Endothelial cell (in vitro differentiated cells): Measurements from ENCODE around the gene SLC12A9. TPM values are rescaled to one million over a fixed set of nuclear protein-coding genes. Genes with fewer than 3 reads are reported as not detected.

Experiments used
- DNase-seq: peaks from one replicate; pipeline ENCODE4 v3.0.0; 2021; ENCODE audit warnings: low spot score
- H3K27ac Mint-ChIP-seq: one replicate; pipeline ENCODE4 v1.8.0; 2021; ENCODE audit warnings: mixed read lengths, inconsistent platforms; ENCODE audit not compliant: unreplicated experiment
- H3K27me3 Mint-ChIP-seq: one replicate; pipeline ENCODE4 v1.8.0; 2021; ENCODE audit warnings: mild to moderate bottlenecking, moderate library complexity, mixed read lengths, inconsistent platforms; ENCODE audit not compliant: unreplicated experiment
- H3K36me3 Mint-ChIP-seq: one replicate; pipeline ENCODE4 v1.8.0; 2021; ENCODE audit warnings: mild to moderate bottlenecking, low read depth, mixed read lengths, inconsistent platforms; ENCODE audit not compliant: unreplicated experiment
- H3K4me1 Mint-ChIP-seq: one replicate; pipeline ENCODE4 v1.8.0; 2021; ENCODE audit warnings: mild to moderate bottlenecking, mixed read lengths, inconsistent platforms; ENCODE audit not compliant: unreplicated experiment
- H3K4me3 Mint-ChIP-seq: one replicate; pipeline ENCODE4 v1.8.0; 2021; ENCODE audit warnings: mild to moderate bottlenecking, mixed read lengths, inconsistent platforms; ENCODE audit not compliant: unreplicated experiment
- H3K9me3 Mint-ChIP-seq: one replicate; pipeline ENCODE4 v1.8.0; 2021; ENCODE audit warnings: mixed read lengths, inconsistent platforms; ENCODE audit not compliant: unreplicated experiment
- CTCF ChIP-seq: fragments of 200-600 bp; sonication (generic); IDR thresholded peaks from one replicate; pipeline ENCODE4 v1.5.0; 2021; ENCODE audit warnings: antibody characterized with exemption; ENCODE audit not compliant: unreplicated experiment
- total RNA-seq: library from RNA; stranded (reverse); fragmentation: NEBNext Ultra II Directional; extraction: Animal tissue kit (Norgen Biotek cat#: 25700); gene quantifications from one replicate; pipeline ENCODE4 v1.2.1, GENCODE V29; 2021; ENCODE audit not compliant: unreplicated experiment

Gene SLC12A9
- total RNA-seq, 1 donor from 2014 or later, result 60.5 TPM

GRCh38 chr7:100874577-100875355 lies 22.3 kb downstream of the SLC12A9 start, which contains the start of gene SRRT:
Gene SRRT (plus strand): TSS chr7:100875103. CDS start chr7:100875591, 488 bp downstream.
- H3K9me3 Mint-ChIP-seq, result no peaks in the 10 kb centered on the region
- peaks cover 25% of the 10 kb centered on the region for H3K27me3 Mint-ChIP-seq
- peaks cover 38% of the 10 kb centered on the region for H3K4me1 Mint-ChIP-seq
- H3K4me3 Mint-ChIP-seq, result peak within 1 kb of the TSS; percentile 98
- peak; percentile 98 for DNase-seq
- H3K36me3 Mint-ChIP-seq, result peaks cover 39% of the 10 kb centered on the region
- peak; percentile 32 for TF ChIP-seq CTCF
- peak within 1 kb of the TSS; percentile 96 for H3K27ac Mint-ChIP-seq

- no peak for TF ChIP-seq CTCF
- Mint-ChIP-seq H3K4me3 (peak overlapping the region; percentile 98), H3K27me3 (peaks cover 25% of the 10 kb centered on the region), H3K36me3 (peaks cover 43% of the 10 kb centered on the region), H3K27ac (peak overlapping the region; percentile 87), H3K9me3 (no peaks in the 10 kb centered on the region), H3K4me1 (peaks cover 41% of the 10 kb centered on the region)
- no peak for DNase-seq
These were observed 22.8 kb downstream of the SLC12A9 start for GRCh38 chr7:100875356-100875751.

- H3K9me3 Mint-ChIP-seq, result no peaks in the 10 kb centered on the region
- no peak overlapping the region for H3K27ac Mint-ChIP-seq
- peaks cover 13% of the 10 kb centered on the region for H3K27me3 Mint-ChIP-seq
- peaks cover 49% of the 10 kb centered on the region for H3K36me3 Mint-ChIP-seq
- no peak for TF ChIP-seq CTCF
- peak overlapping the region; percentile 47 for H3K4me3 Mint-ChIP-seq
- no peak for DNase-seq
- H3K4me1 Mint-ChIP-seq, result peaks cover 36% of the 10 kb centered on the region
These were observed 25.5 kb downstream of the SLC12A9 start for GRCh38 chr7:100878013-100878412.

- Mint-ChIP-seq H3K27ac (peak overlapping the region; percentile 31), H3K4me3 (no peak overlapping the region), H3K27me3 (peaks cover 18% of the 10 kb centered on the region), H3K36me3 (peaks cover 52% of the 10 kb centered on the region), H3K9me3 (no peaks in the 10 kb centered on the region), H3K4me1 (peaks cover 43% of the 10 kb centered on the region)
- TF ChIP-seq CTCF, result no peak
- no peak for DNase-seq
These were observed 26.2 kb downstream of the SLC12A9 start for GRCh38 chr7:100878685-100879084.

- no peak for DNase-seq
- H3K4me1 Mint-ChIP-seq, result peaks cover 52% of the 10 kb centered on the region
- no peak for TF ChIP-seq CTCF
- peaks cover 55% of the 10 kb centered on the region for H3K36me3 Mint-ChIP-seq
- H3K27me3 Mint-ChIP-seq, result peaks cover 14% of the 10 kb centered on the region
- H3K9me3 Mint-ChIP-seq, result no peaks in the 10 kb centered on the region
- no peak overlapping the region for H3K27ac Mint-ChIP-seq
- peak overlapping the region; percentile 13 for H3K4me3 Mint-ChIP-seq
These were observed 27.3 kb downstream of the SLC12A9 start for GRCh38 chr7:100879685-100880261.
